Esophagus muscularis mucosa (tissue), 4 donors: ENCODE measurements around the gene ZBTB16. TPM values are rescaled to one million over a fixed set of nuclear protein-coding genes. Genes with fewer than 3 reads are reported as not detected.

Source experiments
- DNase-seq: peaks from one replicate; pipeline ENCODE4 v3.0.0-alpha.2; 2017; ENCODE audit errors: extremely low spot score
- H3K27ac ChIP-seq, 4 donors: fragments of 200-600 bp; sonication (generic); replicated peaks in 1 of 4; 1 replicate in 3 of 4; 2 replicates in 1 of 4; pipeline ENCODE4 v1.5.1; 2016 to 2019; ENCODE audit warnings: mild to moderate bottlenecking in 1 of 4
- H3K27me3 ChIP-seq, 4 donors: fragments of 200-600 bp; sonication (generic); one replicate each; pipeline versions ENCODE4 v1.5.1 to v1.6.0; 2016 to 2019
- H3K36me3 ChIP-seq, 4 donors: fragments of 200-600 bp; sonication (generic); one replicate each; pipeline ENCODE4 v1.5.1; 2016 to 2019
- H3K4me1 ChIP-seq, 4 donors: fragments of 200-600 bp; sonication (generic); one replicate each; pipeline ENCODE4 v1.5.1; 2016 to 2019
- H3K4me3 ChIP-seq, 4 donors: fragments of 200-600 bp; sonication (generic); 1 replicate in 2 of 4; 2 replicates in 2 of 4; pipeline ENCODE4 v1.5.1; 2016 to 2019; ENCODE audit warnings: mild to moderate bottlenecking in 4 of 4, moderate library complexity in 1 of 4
- H3K9me3 ChIP-seq, 4 donors: fragments of 200-600 bp; sonication (generic); 1 replicate in 3 of 4; 2 replicates in 1 of 4; pipeline ENCODE4 v1.5.1; 2016 to 2019
- CTCF ChIP-seq, 3 experiments: fragments of 200-600 bp in 2 of 3; fragments of 450-650 bp in 1 of 3; sonication (generic) in 2 of 3; IDR thresholded peaks; one replicate each; pipeline ENCODE4 v1.5.1; 2017 to 2019; ENCODE audit warnings: antibody characterized with exemption in 3 of 3, mild to moderate bottlenecking in 2 of 3, moderate library complexity in 1 of 3
- EP300 ChIP-seq: sonication (generic); formaldehyde crosslinking; IDR thresholded peaks from one replicate; pipeline ENCODE4 v1.6.1; 2017; ENCODE audit warnings: antibody characterized with exemption
- POLR2A ChIP-seq: fragments of 450-650 bp; IDR thresholded peaks from one replicate; pipeline ENCODE4 v1.6.1; 2017; ENCODE audit warnings: antibody characterized with exemption, moderate library complexity, mild to moderate bottlenecking, low read depth
- POLR2AphosphoS5 ChIP-seq, 2 donors: sonication (generic); formaldehyde crosslinking; IDR thresholded peaks; one replicate each; pipeline ENCODE4 v1.6.1; 2017; ENCODE audit warnings: antibody characterized with exemption in 2 of 2
- WGBS: methylation state at CpG from one replicate; pipeline ENCODE4 v1.1.5; 2018; 5-methylcytosine and 5-hydroxymethylcytosine counted together
- intact Hi-C: fragments of 100-400 bp; cut with DNase I; formaldehyde crosslinking; loops from one replicate; pipeline ENCODE4 v1.15.1; 2023
- total RNA-seq, 4 donors: library from RNA; depleted of rRNA; stranded (reverse); fragments of >200 nt; gene quantifications; one replicate each; pipeline versions ENCODE4 v1.1.0 to v1.2.1, GENCODE V29; 2016

The ZBTB16 gene
- total RNA-seq, 4 donors from 2014 or later = 175 to 319 (median 222) TPM

- intact Hi-C loops = no loop called here
Observed at GRCh38 chr11:114077482-114078305, 18.2 kb downstream of the ZBTB16 start.

GRCh38 chr11:114078423-114078822 lies 18.9 kb downstream of the ZBTB16 start:
- Histone ChIP-seq H3K36me3 (peaks cover 31 to 97% (median 82%) of the 10 kb centered on the region in 4 donors), H3K9me3 (no peaks in the 10 kb centered on the region), H3K4me3 (peak overlapping the region; percentile 20 to 41 (median 25)), H3K27me3 (no peaks in the 10 kb centered on the region), H3K4me1 (peaks cover 100% of the 10 kb centered on the region in 4 donors), H3K27ac (peak overlapping the region; percentile 13 to 70 (median 64))
- 96% methylated on average over 4 of the region's 4 CpGs for WGBS
- intact Hi-C loops = no loop called here
- no peak for DNase-seq
- TF ChIP-seq EP300 = no peak
- TF ChIP-seq CTCF (IDR thresholded peaks at IDR 0.05) = no peak
- no peak for TF ChIP-seq POLR2A
- TF ChIP-seq POLR2AphosphoS5 (IDR thresholded peaks at IDR 0.05) = peak in 1 of 2 donors; percentile 27

More at GRCh38 chr11:114077482-114078305, 18.2 kb downstream of the ZBTB16 start:
- no peaks in the 10 kb centered on the region for H3K27me3 ChIP-seq
- DNase-seq = no peak
- WGBS = 75% methylated on average over 9 of the region's 9 CpGs
- no peaks in the 10 kb centered on the region for H3K9me3 ChIP-seq
- H3K27ac ChIP-seq = peak overlapping the region; percentile 6 to 70 (median 64)
- peaks cover 24 to 95% (median 77%) of the 10 kb centered on the region in 4 donors for H3K36me3 ChIP-seq
- TF ChIP-seq POLR2AphosphoS5 (IDR thresholded peaks at IDR 0.05) = peak; percentile 14 to 46
- no peak for TF ChIP-seq CTCF (IDR thresholded peaks at IDR 0.05)
- peaks cover 99 to 100% (median 100%) of the 10 kb centered on the region in 4 donors for H3K4me1 ChIP-seq
- peak overlapping the region in 3 of 4 donors; percentile 10 to 27 (median 23) for H3K4me3 ChIP-seq

GRCh38 chr11:114079511-114080065 lies 20.1 kb downstream of the ZBTB16 start:
- TF ChIP-seq POLR2AphosphoS5 (IDR thresholded peaks at IDR 0.05) = peak in 1 of 2 donors; percentile 62
- TF ChIP-seq POLR2A = no peak
- intact Hi-C loops = no loop called here
- Histone ChIP-seq H3K4me3 (peak overlapping the region; percentile 0 to 41 (median 25)), H3K4me1 (peaks cover 100% of the 10 kb centered on the region in 4 donors), H3K27me3 (no peaks in the 10 kb centered on the region), H3K36me3 (peaks cover 30 to 97% (median 77%) of the 10 kb centered on the region in 4 donors), H3K27ac (peak overlapping the region; percentile 13 to 70 (median 64)), H3K9me3 (no peaks in the 10 kb centered on the region)
- no peak for DNase-seq
- 49% methylated on average over 6 of the region's 6 CpGs for WGBS

- no peak for DNase-seq
- Histone ChIP-seq H3K9me3 (no peaks in the 10 kb centered on the region), H3K4me1 (peaks cover 100% of the 10 kb centered on the region in 4 donors), H3K36me3 (peaks cover 30 to 97% (median 74%) of the 10 kb centered on the region in 4 donors), H3K27me3 (no peaks in the 10 kb centered on the region), H3K4me3 (peak overlapping the region; percentile 0 to 41 (median 25)), H3K27ac (peak overlapping the region; percentile 13 to 70 (median 64))
- peak; percentile 59 to 71 for TF ChIP-seq POLR2AphosphoS5 (IDR thresholded peaks at IDR 0.05)
- TF ChIP-seq CTCF (IDR thresholded peaks at IDR 0.05) = no peak
- TF ChIP-seq POLR2A = peak; percentile 17
- WGBS = 55% methylated on average over 5 of the region's 5 CpGs
- intact Hi-C loops = no loop called here
Observed at GRCh38 chr11:114080219-114080618, 20.7 kb downstream of the ZBTB16 start.

GRCh38 chr11:114080769-114081168 lies 21.3 kb downstream of the ZBTB16 start:
- no peak for DNase-seq
- no peaks in the 10 kb centered on the region for H3K27me3 ChIP-seq
- peaks cover 100% of the 10 kb centered on the region in 4 donors for H3K4me1 ChIP-seq
- TF ChIP-seq POLR2AphosphoS5 (IDR thresholded peaks at IDR 0.05) (no peak), CTCF (IDR thresholded peaks at IDR 0.05) (no peak), POLR2A (no peak), EP300 (no peak)
- WGBS = 84% methylated on average over 3 of the region's 3 CpGs
- H3K36me3 ChIP-seq = peaks cover 30 to 98% (median 70%) of the 10 kb centered on the region in 4 donors
- H3K9me3 ChIP-seq = no peaks in the 10 kb centered on the region
- intact Hi-C loops = no loop called here
- peak overlapping the region; percentile 13 to 70 (median 64) for H3K27ac ChIP-seq
- H3K4me3 ChIP-seq = peak overlapping the region; percentile 0 to 41 (median 25)
